ENCODE measurements around the gene LOX. TPM values are rescaled to one million over a fixed set of nuclear protein-coding genes. Genes with fewer than 3 reads are reported as not detected.

LOX gene
- total RNA-seq, 1 experiment from 2014 or later = 0.12 TPM

- no peaks in the 10 kb centered on the region for H3K9me2 ChIP-seq (ENCODE audit: insufficient read depth)
- TF ChIP-seq RAD21 (IDR thresholded peaks at IDR 0.05; ENCODE audit: low read depth) (no peak), ZNF274 (IDR thresholded peaks at IDR 0.05; ENCODE audit: low read depth, low read length) (no peak), SRF (IDR thresholded peaks at IDR 0.05; ENCODE audit: low read depth) (no peak), JUND (IDR thresholded peaks at IDR 0.05) (no peak), CTCF (IDR thresholded peaks at IDR 0.05 in 2 of 3, conservative IDR thresholded peaks at IDR 0.05 in 1 of 3; ENCODE audit: borderline replicate concordance in 1 of 3, insufficient read depth in 1 of 3, low read depth in 2 of 3, low read length in 2 of 3) (no peak)
- ATAC-seq = no peak
- H3K79me2 ChIP-seq (ENCODE audit: insufficient read depth, low read length) = no peaks in the 10 kb centered on the region
- ChIA-PET CTCF (no interaction called here), POLR2A (no interaction called here), RAD21 (ENCODE audit: low non-redundant PET in 1 of 2, low total read pairs in 2 of 2, uncharacterized antibody in 2 of 2, unreplicated experiment in 2 of 2) (no interaction called here)
- H3K4me1 ChIP-seq (ENCODE audit: control insufficient read depth in 1 of 2, insufficient read depth in 2 of 2, low read length in 2 of 2) = peaks cover 0 to 10% of the 10 kb centered on the region in 2 experiments; a peak in 1 of 4 replicates
- H3K27ac ChIP-seq (ENCODE audit: low read depth, low read length) = no peak overlapping the region
- no peaks in the 10 kb centered on the region for H4K20me1 ChIP-seq (ENCODE audit: insufficient read depth)
- no peak for DNase-seq (ENCODE audit: low read depth, low spot score)
- no peaks in the 10 kb centered on the region for H3K9me3 ChIP-seq (ENCODE audit: control insufficient read depth in 1 of 2, insufficient read depth in 1 of 2, low read depth in 1 of 2, low read length in 2 of 2)
- no peak overlapping the region for H3K4me2 ChIP-seq (ENCODE audit: low read length)
- no peaks in the 10 kb centered on the region for H3K36me3 ChIP-seq (ENCODE audit: control insufficient read depth in 1 of 2, insufficient read depth in 2 of 2, low read length in 2 of 2)
- no peak overlapping the region for H2AFZ ChIP-seq (ENCODE audit: low read depth, low read length, poor library complexity, severe bottlenecking)
- no peak overlapping the region for H3K9ac ChIP-seq (ENCODE audit: low read length)
- BruUV-seq (replicated peaks) = no TSS peak
- intact Hi-C loops (cut with micrococcal nuclease) = no loop called here
- no peaks in the 10 kb centered on the region for H3K27me3 ChIP-seq (ENCODE audit: insufficient read depth, low read length)
- H3K4me3 ChIP-seq (replicated peaks in 1 of 2; ENCODE audit: low read depth in 1 of 2, low read length in 2 of 2) = no peak overlapping the region
Observed at GRCh38 chr5:122124766-122125165, 46.7 kb upstream of the LOX start.

GRCh38 chr5:122121479-122122465, 43.7 kb upstream of the LOX start:
- POLR2A ChIA-PET = no interaction called here
- no peaks in the 10 kb centered on the region for H3K27me3 ChIP-seq (ENCODE audit: insufficient read depth, low read length)
- no peaks in the 10 kb centered on the region for H3K9me2 ChIP-seq (ENCODE audit: insufficient read depth)
- H4K20me1 ChIP-seq (ENCODE audit: insufficient read depth) = no peaks in the 10 kb centered on the region
- no peaks in the 10 kb centered on the region for H3K36me3 ChIP-seq (ENCODE audit: control insufficient read depth in 1 of 2, insufficient read depth in 2 of 2, low read length in 2 of 2)
- H3K4me3 ChIP-seq (replicated peaks in 1 of 2; ENCODE audit: low read depth in 1 of 2, low read length in 2 of 2) = no peak overlapping the region
- intact Hi-C loops (cut with micrococcal nuclease) = no loop called here
- no peaks in the 10 kb centered on the region for H3K9me3 ChIP-seq (ENCODE audit: control insufficient read depth in 1 of 2, insufficient read depth in 1 of 2, low read depth in 1 of 2, low read length in 2 of 2)
- RAD21 ChIA-PET (ENCODE audit: low non-redundant PET in 1 of 2, low total read pairs in 2 of 2, uncharacterized antibody in 2 of 2, unreplicated experiment in 2 of 2) = no interaction called here
- no peak overlapping the region for H3K9ac ChIP-seq (ENCODE audit: low read length)
- ATAC-seq (no peak), DNase-seq (ENCODE audit: low read depth, low spot score) (no peak)
- H3K27ac ChIP-seq (ENCODE audit: low read depth, low read length) = no peak overlapping the region
- BruUV-seq (replicated peaks) = no TSS peak
- no peak overlapping the region for H3K4me2 ChIP-seq (ENCODE audit: low read length)
- H2AFZ ChIP-seq (ENCODE audit: low read depth, low read length, poor library complexity, severe bottlenecking) = no peak overlapping the region
- CTCF ChIA-PET = no interaction called here
- H3K79me2 ChIP-seq (ENCODE audit: insufficient read depth, low read length) = no peaks in the 10 kb centered on the region
- H3K4me1 ChIP-seq (ENCODE audit: control insufficient read depth in 1 of 2, insufficient read depth in 2 of 2, low read length in 2 of 2) = peaks cover 0 to 6% of the 10 kb centered on the region in 2 experiments; a peak in 1 of 4 replicates
- TF ChIP-seq SIN3A (IDR thresholded peaks at IDR 0.05; ENCODE audit: low read depth) (no peak), EZH2 (IDR thresholded peaks at IDR 0.05) (no peak), TCF7L2 (IDR thresholded peaks at IDR 0.05; ENCODE audit: borderline replicate concordance, extremely low read depth, insufficient read depth, insufficient read length) (no peak), CBX3 (IDR thresholded peaks at IDR 0.05; ENCODE audit: low read depth) (no peak), POLR2AphosphoS5 (IDR thresholded peaks at IDR 0.05; ENCODE audit: low read depth, low read length) (no peak), ELF1 (IDR thresholded peaks at IDR 0.05; ENCODE audit: borderline replicate concordance, low read depth) (no peak), SP1 (IDR thresholded peaks at IDR 0.05; ENCODE audit: low read depth) (no peak), RAD21 (IDR thresholded peaks at IDR 0.05; ENCODE audit: low read depth) (no peak), REST (IDR thresholded peaks at IDR 0.05; ENCODE audit: low read depth) (no peak), YY1 (IDR thresholded peaks at IDR 0.05; ENCODE audit: extremely low read depth, insufficient replicate concordance, low read depth, low read length) (no peak), ZNF274 (IDR thresholded peaks at IDR 0.05; ENCODE audit: low read depth, low read length) (no peak)
